LNCAP (cell line): Measurements from ENCODE around the gene GJD4.

Source experiments
- CTCF ChIP-seq: fragments of 450-650 bp; IDR thresholded peaks from 2 replicates; pipeline ENCODE4 v1.5.1; 2017; ENCODE audit warnings: mild to moderate bottlenecking

GJD4 gene

GRCh38 chr10:35572583-35572982 lies 32.6 kb upstream of the GJD4 start:
- TF ChIP-seq CTCF, result no peak

DNA sequence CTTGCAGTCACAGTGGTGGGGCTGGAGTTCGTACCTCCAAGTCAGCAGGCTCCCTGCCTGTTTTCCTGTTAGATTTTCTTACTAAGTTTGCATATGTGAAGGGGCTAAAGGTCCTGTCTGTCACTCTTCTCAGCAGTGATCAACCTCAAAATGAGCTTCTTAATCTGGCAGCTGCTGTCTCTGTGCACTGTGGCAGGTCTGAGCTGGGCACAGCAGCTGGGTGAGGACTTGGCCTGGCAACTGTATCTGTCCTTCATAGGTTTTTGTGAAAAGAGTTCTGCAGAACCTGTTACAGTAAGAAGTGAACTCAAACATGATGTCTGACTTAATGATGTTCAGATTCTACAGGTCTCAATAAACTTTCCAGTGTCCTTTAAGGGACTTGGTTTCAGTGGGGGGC lies 31.3 kb upstream of the GJD4 start:
- TF ChIP-seq CTCF, result no peak

DNA sequence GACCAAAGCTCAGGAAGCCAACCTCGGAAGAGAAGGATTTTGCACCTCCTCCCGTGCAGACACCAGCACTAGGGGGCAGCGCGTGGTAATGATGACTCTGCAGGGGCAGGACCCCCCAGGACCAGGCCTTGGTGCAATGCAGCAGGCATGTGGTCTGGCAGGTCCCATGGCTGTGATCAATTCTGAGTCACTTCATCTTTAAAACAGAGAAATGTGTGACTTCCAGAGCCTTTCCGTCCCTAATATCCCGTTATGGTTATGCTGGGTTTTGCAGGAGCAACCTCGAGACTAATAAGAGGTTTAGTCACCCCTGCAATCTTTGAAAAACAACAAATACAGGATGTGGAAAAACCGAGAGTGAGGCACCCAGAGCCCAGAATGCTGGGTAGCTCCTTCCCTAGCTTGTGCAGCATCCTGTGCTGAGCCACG lies 30.2 kb upstream of the GJD4 start:
- no peak; the same call in 1 of the 2 replicates for TF ChIP-seq CTCF

DNA sequence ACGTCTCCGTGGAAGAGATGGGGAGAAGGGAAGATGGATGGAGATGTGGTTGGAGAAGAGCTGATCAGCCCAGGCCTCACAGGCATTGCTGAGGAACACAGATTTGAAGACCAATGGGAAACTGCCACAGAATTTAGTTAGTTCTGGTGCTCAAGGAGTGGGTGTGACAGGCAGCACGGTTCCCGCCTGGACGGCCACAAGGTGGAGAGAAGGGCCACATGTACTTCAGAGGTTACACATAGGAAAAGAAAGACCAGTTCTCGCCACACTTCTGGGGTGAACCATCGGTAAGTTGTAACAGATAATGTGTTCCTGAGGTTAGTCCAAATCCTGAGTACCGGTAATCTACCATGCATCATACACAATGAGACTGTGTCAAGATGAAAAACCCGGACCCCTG lies 29.5 kb upstream of the GJD4 start:
- no peak for TF ChIP-seq CTCF

GRCh38 chr10:35576730-35577129 lies 28.4 kb upstream of the GJD4 start:
- TF ChIP-seq CTCF, result no peak

GRCh38 chr10:35577926-35578617 lies 27.1 kb upstream of the GJD4 start:
- no peak for TF ChIP-seq CTCF

GRCh38 chr10:35578618-35578956 lies 26.6 kb upstream of the GJD4 start:
- TF ChIP-seq CTCF, result no peak

GRCh38 chr10:35579116-35579515 lies 26.0 kb upstream of the GJD4 start:
- TF ChIP-seq CTCF, result no peak
